ENCODE data around the gene DNAJA3.

The DNAJA3 gene

GRCh38 chr16:4419402-4419959 is 6.2 kb upstream of the DNAJA3 start:
- no peak overlapping the region for H3K4me3 ChIP-seq (ENCODE audit: low read length)
- H2AFZ ChIP-seq (ENCODE audit: low read depth, low read length): no peak overlapping the region
- no peaks in the 10 kb centered on the region for H3K9me3 ChIP-seq (ENCODE audit: low read length)
- no peaks in the 10 kb centered on the region for H3K36me3 ChIP-seq (ENCODE audit: insufficient read depth, low read length)
- peaks cover 12% of the 10 kb centered on the region for H3K4me1 ChIP-seq (ENCODE audit: insufficient read depth, low read length)
- no peaks in the 10 kb centered on the region for H3K27me3 ChIP-seq (ENCODE audit: insufficient read depth, low read length)

GRCh38 chr16:4420505-4421105 is 5.1 kb upstream of the DNAJA3 start:
- no peaks in the 10 kb centered on the region for H3K9me3 ChIP-seq (ENCODE audit: low read length)
- no peak overlapping the region for H2AFZ ChIP-seq (ENCODE audit: low read depth, low read length)
- H3K4me3 ChIP-seq (ENCODE audit: low read length): no peak overlapping the region
- H3K36me3 ChIP-seq (ENCODE audit: insufficient read depth, low read length): no peaks in the 10 kb centered on the region
- no peaks in the 10 kb centered on the region for H3K27me3 ChIP-seq (ENCODE audit: insufficient read depth, low read length)
- H3K4me1 ChIP-seq (ENCODE audit: insufficient read depth, low read length): peaks cover 11% of the 10 kb centered on the region

GRCh38 chr16:4426021-4426684 is 485 bp downstream of the DNAJA3 start:
- H2AFZ ChIP-seq (ENCODE audit: low read depth, low read length): no peak overlapping the region
- H3K27me3 ChIP-seq (ENCODE audit: insufficient read depth, low read length): no peaks in the 10 kb centered on the region
- H3K4me1 ChIP-seq (ENCODE audit: insufficient read depth, low read length): peaks cover 14% of the 10 kb centered on the region
- H3K4me3 ChIP-seq (ENCODE audit: low read length): peak overlapping the region; percentile 59
- no peaks in the 10 kb centered on the region for H3K9me3 ChIP-seq (ENCODE audit: low read length)
- peaks cover 8% of the 10 kb centered on the region for H3K36me3 ChIP-seq (ENCODE audit: insufficient read depth, low read length)

DNA sequence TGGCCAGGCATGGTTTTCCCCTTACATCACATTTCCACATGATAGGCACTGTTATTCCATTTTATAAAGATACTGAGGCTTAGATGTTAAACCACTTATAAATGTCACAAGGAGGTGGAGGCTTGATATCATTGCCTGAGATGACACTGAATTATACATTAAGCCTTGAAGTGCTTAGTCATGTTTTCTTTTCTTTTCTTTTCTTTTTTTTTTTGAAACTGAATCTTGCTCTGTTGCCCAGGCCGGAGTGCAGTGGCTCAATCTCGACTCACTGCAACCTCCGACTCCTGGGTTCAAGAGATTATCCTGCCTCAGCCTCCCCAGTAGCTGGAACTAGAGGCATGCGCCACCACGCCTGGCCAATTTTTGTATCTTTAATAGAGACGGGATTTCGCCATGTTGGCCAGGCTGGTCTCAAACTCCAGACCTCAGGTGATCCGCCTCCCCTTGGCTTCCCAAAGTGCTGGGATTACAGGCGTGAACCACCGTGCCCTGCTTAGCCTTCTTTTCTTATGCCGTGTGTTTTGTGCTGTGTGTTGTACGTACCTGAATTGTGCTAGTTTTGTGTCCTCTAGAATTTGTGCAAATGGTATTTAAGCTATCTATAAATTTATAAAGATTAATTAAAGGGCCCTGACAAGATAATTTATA is 1.2 kb downstream of the DNAJA3 start:
- peaks cover 14% of the 10 kb centered on the region for H3K4me1 ChIP-seq (ENCODE audit: insufficient read depth, low read length)
- H3K9me3 ChIP-seq (ENCODE audit: low read length): no peaks in the 10 kb centered on the region
- H3K36me3 ChIP-seq (ENCODE audit: insufficient read depth, low read length): peaks cover 13% of the 10 kb centered on the region
- peak overlapping the region; percentile 59 for H3K4me3 ChIP-seq (ENCODE audit: low read length)
- H2AFZ ChIP-seq (ENCODE audit: low read depth, low read length): no peak overlapping the region
- no peaks in the 10 kb centered on the region for H3K27me3 ChIP-seq (ENCODE audit: insufficient read depth, low read length)

GRCh38 chr16:4428500-4428899 is 2.8 kb downstream of the DNAJA3 start:
- H2AFZ ChIP-seq (ENCODE audit: low read depth, low read length): no peak overlapping the region
- no peaks in the 10 kb centered on the region for H3K9me3 ChIP-seq (ENCODE audit: low read length)
- H3K36me3 ChIP-seq (ENCODE audit: insufficient read depth, low read length): peaks cover 16% of the 10 kb centered on the region
- no peaks in the 10 kb centered on the region for H3K27me3 ChIP-seq (ENCODE audit: insufficient read depth, low read length)
- H3K4me3 ChIP-seq (ENCODE audit: low read length): no peak overlapping the region
- H3K4me1 ChIP-seq (ENCODE audit: insufficient read depth, low read length): peaks cover 14% of the 10 kb centered on the region

DNA sequence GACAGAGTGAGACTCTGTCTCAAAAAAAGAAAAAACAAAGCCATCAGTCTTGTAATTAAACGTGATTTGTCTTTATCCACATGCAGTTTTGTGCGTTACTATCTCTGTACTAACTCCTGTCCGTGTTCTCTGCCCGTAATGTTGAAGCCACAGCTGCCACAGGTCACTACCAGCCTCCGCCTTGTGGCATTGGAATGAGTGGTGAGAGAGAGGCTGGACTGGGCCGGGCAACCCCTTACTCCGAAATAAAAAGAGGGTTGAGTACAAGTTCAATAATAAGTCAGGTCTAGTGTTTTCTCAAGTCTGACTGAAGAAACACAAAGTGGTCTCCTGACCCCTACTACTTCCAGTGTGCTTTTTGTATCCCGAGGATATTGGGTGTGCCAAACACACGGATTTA is 5.4 kb downstream of the DNAJA3 start:
- Histone ChIP-seq H3K36me3 (ENCODE audit: insufficient read depth, low read length) (peaks cover 34% of the 10 kb centered on the region), H2AFZ (ENCODE audit: low read depth, low read length) (no peak overlapping the region), H3K4me3 (ENCODE audit: low read length) (no peak overlapping the region), H3K4me1 (ENCODE audit: insufficient read depth, low read length) (peaks cover 8% of the 10 kb centered on the region), H3K9me3 (ENCODE audit: low read length) (no peaks in the 10 kb centered on the region), H3K27me3 (ENCODE audit: insufficient read depth, low read length) (no peaks in the 10 kb centered on the region)

GRCh38 chr16:4433228-4433627 is 7.6 kb downstream of the DNAJA3 start:
- Histone ChIP-seq H3K27me3 (ENCODE audit: insufficient read depth, low read length) (no peaks in the 10 kb centered on the region), H3K4me1 (ENCODE audit: insufficient read depth, low read length) (no peaks in the 10 kb centered on the region), H3K9me3 (ENCODE audit: low read length) (no peaks in the 10 kb centered on the region), H2AFZ (ENCODE audit: low read depth, low read length) (no peak overlapping the region), H3K36me3 (ENCODE audit: insufficient read depth, low read length) (peaks cover 47% of the 10 kb centered on the region), H3K4me3 (ENCODE audit: low read length) (no peak overlapping the region)

- Histone ChIP-seq H3K9me3 (ENCODE audit: low read length) (no peaks in the 10 kb centered on the region), H3K4me1 (ENCODE audit: insufficient read depth, low read length) (no peaks in the 10 kb centered on the region), H3K27me3 (ENCODE audit: insufficient read depth, low read length) (no peaks in the 10 kb centered on the region), H2AFZ (ENCODE audit: low read depth, low read length) (no peak overlapping the region), H3K36me3 (ENCODE audit: insufficient read depth, low read length) (peaks cover 51% of the 10 kb centered on the region), H3K4me3 (ENCODE audit: low read length) (no peak overlapping the region)
Observed at GRCh38 chr16:4433914-4434787, 8.5 kb downstream of the DNAJA3 start.

- H2AFZ ChIP-seq (ENCODE audit: low read depth, low read length): no peak overlapping the region
- no peaks in the 10 kb centered on the region for H3K4me1 ChIP-seq (ENCODE audit: insufficient read depth, low read length)
- H3K27me3 ChIP-seq (ENCODE audit: insufficient read depth, low read length): no peaks in the 10 kb centered on the region
- H3K4me3 ChIP-seq (ENCODE audit: low read length): no peak overlapping the region
- H3K9me3 ChIP-seq (ENCODE audit: low read length): no peaks in the 10 kb centered on the region
- peaks cover 59% of the 10 kb centered on the region for H3K36me3 ChIP-seq (ENCODE audit: insufficient read depth, low read length)
Observed at GRCh38 chr16:4435337-4436067, 9.8 kb downstream of the DNAJA3 start.

DNA sequence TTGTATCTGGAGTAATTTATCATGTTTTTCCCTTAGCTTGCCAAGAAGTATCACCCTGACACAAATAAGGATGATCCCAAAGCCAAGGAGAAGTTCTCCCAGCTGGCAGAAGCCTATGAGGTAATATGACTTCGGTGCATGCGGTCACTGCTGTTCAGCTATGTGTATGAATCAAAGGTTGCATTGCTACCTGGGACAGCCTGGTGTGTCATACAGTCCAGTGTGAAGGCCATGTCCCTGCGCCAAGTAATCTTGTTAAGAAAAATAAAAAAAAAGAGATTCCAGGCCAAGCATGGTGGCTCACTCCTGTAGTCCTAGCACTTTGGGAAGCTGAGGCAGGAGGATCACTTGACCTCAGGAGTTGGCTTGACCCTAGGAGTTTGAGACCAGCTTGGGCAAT is 11.7 kb downstream of the DNAJA3 start:
- no peak overlapping the region for H3K4me3 ChIP-seq (ENCODE audit: low read length)
- no peak overlapping the region for H2AFZ ChIP-seq (ENCODE audit: low read depth, low read length)
- no peaks in the 10 kb centered on the region for H3K4me1 ChIP-seq (ENCODE audit: insufficient read depth, low read length)
- peaks cover 67% of the 10 kb centered on the region for H3K36me3 ChIP-seq (ENCODE audit: insufficient read depth, low read length)
- H3K9me3 ChIP-seq (ENCODE audit: low read length): no peaks in the 10 kb centered on the region
- no peaks in the 10 kb centered on the region for H3K27me3 ChIP-seq (ENCODE audit: insufficient read depth, low read length)

DNA sequence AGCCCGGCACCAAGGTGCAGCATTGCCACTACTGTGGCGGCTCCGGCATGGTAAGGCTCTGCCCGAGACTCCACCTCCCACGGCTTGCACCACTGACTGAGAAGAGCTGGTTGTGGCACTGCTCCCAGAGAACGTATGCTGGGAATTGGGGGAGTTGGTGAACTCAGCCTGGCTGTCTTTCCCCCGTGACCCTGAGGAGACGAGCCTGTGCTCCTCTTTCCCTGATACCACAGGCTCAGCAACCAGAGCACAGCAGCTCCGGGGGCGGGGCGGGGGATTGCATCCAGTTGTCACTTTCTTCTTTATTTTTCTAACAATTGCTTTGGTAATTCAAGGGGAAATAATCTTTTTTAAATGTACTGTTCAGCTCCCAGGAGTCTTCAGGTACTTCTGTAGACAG is 16.7 kb downstream of the DNAJA3 start:
- no peak overlapping the region for H3K4me3 ChIP-seq (ENCODE audit: low read length)
- no peak overlapping the region for H2AFZ ChIP-seq (ENCODE audit: low read depth, low read length)
- no peaks in the 10 kb centered on the region for H3K9me3 ChIP-seq (ENCODE audit: low read length)
- H3K36me3 ChIP-seq (ENCODE audit: insufficient read depth, low read length): peaks cover 79% of the 10 kb centered on the region
- no peaks in the 10 kb centered on the region for H3K4me1 ChIP-seq (ENCODE audit: insufficient read depth, low read length)
- H3K27me3 ChIP-seq (ENCODE audit: insufficient read depth, low read length): no peaks in the 10 kb centered on the region

- Histone ChIP-seq H3K27me3 (ENCODE audit: insufficient read depth, low read length) (no peaks in the 10 kb centered on the region), H3K36me3 (ENCODE audit: insufficient read depth, low read length) (peaks cover 75% of the 10 kb centered on the region), H3K4me1 (ENCODE audit: insufficient read depth, low read length) (no peaks in the 10 kb centered on the region), H3K4me3 (ENCODE audit: low read length) (no peak overlapping the region), H2AFZ (ENCODE audit: low read depth, low read length) (no peak overlapping the region), H3K9me3 (ENCODE audit: low read length) (no peaks in the 10 kb centered on the region)
Observed at GRCh38 chr16:4443271-4443670, 17.6 kb downstream of the DNAJA3 start.
